ENCODE measurements around the gene MNAT1.

The MNAT1 gene

GRCh38 chr14:60963761-60964160 is 229.2 kb downstream of the MNAT1 start:
- DNase-seq (ENCODE audit: low read depth in 2 of 2, low spot score in 1 of 2): no peak

GRCh38 chr14:60964904-60965303 is 230.3 kb downstream of the MNAT1 start:
- DNase-seq (ENCODE audit: low read depth in 2 of 2, low spot score in 1 of 2): no peak

GRCh38 chr14:60965402-60965801 is 230.8 kb downstream of the MNAT1 start:
- no peak for DNase-seq (ENCODE audit: low read depth in 2 of 2, low spot score in 1 of 2)

- no peak for DNase-seq (ENCODE audit: low read depth in 2 of 2, low spot score in 1 of 2)
Observed at GRCh38 chr14:60968099-60968498, 233.5 kb downstream of the MNAT1 start.

GRCh38 chr14:60968671-60969070 is 234.1 kb downstream of the MNAT1 start:
- no peak for DNase-seq (ENCODE audit: low read depth in 2 of 2, low spot score in 1 of 2)

GRCh38 chr14:60970146-60970545 is 235.6 kb downstream of the MNAT1 start:
- DNase-seq (ENCODE audit: low read depth in 2 of 2, low spot score in 1 of 2): no peak

GRCh38 chr14:60971271-60971670 is 236.7 kb downstream of the MNAT1 start:
- DNase-seq (ENCODE audit: low read depth in 2 of 2, low spot score in 1 of 2): no peak

- DNase-seq (ENCODE audit: low read depth in 2 of 2, low spot score in 1 of 2): no peak
Observed at GRCh38 chr14:60972295-60972694, 237.7 kb downstream of the MNAT1 start.

- DNase-seq (ENCODE audit: low read depth in 2 of 2, low spot score in 1 of 2): no peak
Observed at GRCh38 chr14:60973070-60973469, 238.5 kb downstream of the MNAT1 start.

GRCh38 chr14:60974090-60974651 is 239.6 kb downstream of the MNAT1 start:
- no peak for DNase-seq (ENCODE audit: low read depth in 2 of 2, low spot score in 1 of 2)

- DNase-seq (ENCODE audit: low read depth in 2 of 2, low spot score in 1 of 2): no peak
Observed at GRCh38 chr14:60975551-60975950, 241.0 kb downstream of the MNAT1 start.

GRCh38 chr14:60977847-60978246 is 243.3 kb downstream of the MNAT1 start:
- DNase-seq (ENCODE audit: low read depth in 2 of 2, low spot score in 1 of 2): no peak

GRCh38 chr14:60980811-60981632 is 246.5 kb downstream of the MNAT1 start, which contains the start of the genes SLC38A6 and TRMT5:
Gene SLC38A6, plus strand, starts transcription at chr14:60981245. Its CDS starts 33 bp downstream, at chr14:60981278.
Gene TRMT5, minus strand, starts transcription at chr14:60981079. Its CDS starts 106 bp downstream, at chr14:60980973.
- DNase-seq (ENCODE audit: low read depth in 2 of 2, low spot score in 1 of 2): peak; percentile 71 to 79

- DNase-seq (ENCODE audit: low read depth in 2 of 2, low spot score in 1 of 2): no peak
Observed at GRCh38 chr14:60981633-60982455, 247.3 kb downstream of the MNAT1 start.

GRCh38 chr14:60984196-60984595 is 249.6 kb downstream of the MNAT1 start:
- DNase-seq (ENCODE audit: low read depth in 2 of 2, low spot score in 1 of 2): no peak

- DNase-seq (ENCODE audit: low read depth in 2 of 2, low spot score in 1 of 2): no peak
Observed at GRCh38 chr14:60986500-60986899, 251.9 kb downstream of the MNAT1 start.

GRCh38 chr14:60989599-60989998 is 255.0 kb downstream of the MNAT1 start:
- DNase-seq (ENCODE audit: low read depth in 2 of 2, low spot score in 1 of 2): no peak

- DNase-seq (ENCODE audit: low read depth in 2 of 2, low spot score in 1 of 2): no peak
Observed at GRCh38 chr14:60998617-60999016, 264.1 kb downstream of the MNAT1 start.

GRCh38 chr14:60999536-60999935 is 265.0 kb downstream of the MNAT1 start:
- no peak for DNase-seq (ENCODE audit: low read depth in 2 of 2, low spot score in 1 of 2)

GRCh38 chr14:61003571-61003970 is 269.0 kb downstream of the MNAT1 start:
- DNase-seq (ENCODE audit: low read depth in 2 of 2, low spot score in 1 of 2): no peak

- no peak for DNase-seq (ENCODE audit: low read depth in 2 of 2, low spot score in 1 of 2)
Observed at GRCh38 chr14:61019537-61019936, 285.0 kb downstream of the MNAT1 start.

Measured in stimulated activated CD8-positive, alpha-beta memory T cell treated with anti-CD3 and anti-CD28 coated beads, Interleukin-4, amount 100 ng/mL, for 1 hour (primary cell).